Activated CD4-positive, alpha-beta T cell treated with anti-CD3 and anti-CD28 coated beads for 36 hours (primary cell): ENCODE measurements around the gene STK32A. TPM values are rescaled to one million over a fixed set of nuclear protein-coding genes. Genes with fewer than 3 reads are reported as not detected.

Experiments
- ATAC-seq: fragments of 200-7000 bp; cut with Tn5 transposase; one replicate; pipeline ENCODE4 v1.10.0; 2021; ENCODE audit warnings: mild to moderate bottlenecking, moderate library complexity
- CTCF ChIA-PET: fragments of 350-600 bp; sonication (Branson Sonifier 250); formaldehyde crosslinking; loops from one replicate; lab custom pipeline; 2021; ENCODE audit warnings: antibody characterized with exemption; lab: Charles Lee
- POLR2A ChIA-PET: fragments of 350-600 bp; sonication (Branson Sonifier 250); formaldehyde crosslinking; loops from one replicate; lab custom pipeline; 2021; ENCODE audit warnings: antibody characterized with exemption, inconsistent platforms; lab: Charles Lee
- DNase-seq: peaks from one replicate; pipeline ENCODE4 v3.0.0-alpha.2; 2020
- H3K27ac Mint-ChIP-seq: one replicate; pipeline ENCODE4 v1.8.0; 2021; ENCODE audit warnings: mixed read lengths
- H3K27me3 Mint-ChIP-seq: one replicate; pipeline ENCODE4 v1.8.0; 2021; ENCODE audit warnings: mixed read lengths
- H3K36me3 Mint-ChIP-seq: one replicate; pipeline ENCODE4 v1.8.0; 2021; ENCODE audit warnings: low read depth, mixed read lengths
- H3K4me1 Mint-ChIP-seq: one replicate; pipeline ENCODE4 v1.8.0; 2021; ENCODE audit warnings: mixed read lengths
- H3K4me3 Mint-ChIP-seq: one replicate; pipeline ENCODE4 v1.8.0; 2021; ENCODE audit warnings: mild to moderate bottlenecking, moderate library complexity, mixed read lengths
- H3K9me3 Mint-ChIP-seq: one replicate; pipeline ENCODE4 v1.8.0; 2021; ENCODE audit warnings: low read depth, mixed read lengths
- intact Hi-C, 2 experiments: fragments of 100-400 bp; cut with DNase I in 1 of 2; cut with micrococcal nuclease in 1 of 2; formaldehyde crosslinking; loops; one replicate each; pipeline versions ENCODE4 v1.14.2 to v1.15.1; 2022 to 2024; cut with DNase I, micrococcal nuclease
- total RNA-seq, 2 experiments: library from RNA; stranded (reverse); gene quantifications; one replicate each; pipeline ENCODE4 v1.2.3, GENCODE V29; 2021

STK32A gene
- total RNA-seq, 2 experiments from 2014 or later, result not detected

GRCh38 chr5:147317978-147318684, 83.3 kb downstream of the STK32A start:
- intact Hi-C loops, result no loop called here
- CTCF ChIA-PET, result interaction anchor here (0.7 kb wide), 1 partner anchor 130 kb away, joined by 5 read pairs; no protein-coding TSS in a partner anchor
- H3K4me3 Mint-ChIP-seq, result no peak overlapping the region

GRCh38 chr5:147321569-147321968, 86.7 kb downstream of the STK32A start:
- Mint-ChIP-seq H3K36me3 (no peaks in the 10 kb centered on the region), H3K9me3 (no peaks in the 10 kb centered on the region), H3K27ac (no peak overlapping the region), H3K27me3 (peaks cover 4% of the 10 kb centered on the region), H3K4me3 (no peak overlapping the region), H3K4me1 (no peaks in the 10 kb centered on the region)
- ATAC-seq, result no peak
- DNase-seq, result no peak
- ChIA-PET POLR2A (no interaction called here), CTCF (no interaction called here)
- intact Hi-C loops, result no loop called here

More at GRCh38 chr5:147317978-147318684, 83.3 kb downstream of the STK32A start:
- H3K27me3 Mint-ChIP-seq, result no peaks in the 10 kb centered on the region
- H3K4me1 Mint-ChIP-seq, result no peaks in the 10 kb centered on the region
- POLR2A ChIA-PET, result no interaction called here
- DNase-seq, result no peak
- no peaks in the 10 kb centered on the region for H3K9me3 Mint-ChIP-seq
- no peaks in the 10 kb centered on the region for H3K36me3 Mint-ChIP-seq
- H3K27ac Mint-ChIP-seq, result no peak overlapping the region
- ATAC-seq, result no peak

DNA sequence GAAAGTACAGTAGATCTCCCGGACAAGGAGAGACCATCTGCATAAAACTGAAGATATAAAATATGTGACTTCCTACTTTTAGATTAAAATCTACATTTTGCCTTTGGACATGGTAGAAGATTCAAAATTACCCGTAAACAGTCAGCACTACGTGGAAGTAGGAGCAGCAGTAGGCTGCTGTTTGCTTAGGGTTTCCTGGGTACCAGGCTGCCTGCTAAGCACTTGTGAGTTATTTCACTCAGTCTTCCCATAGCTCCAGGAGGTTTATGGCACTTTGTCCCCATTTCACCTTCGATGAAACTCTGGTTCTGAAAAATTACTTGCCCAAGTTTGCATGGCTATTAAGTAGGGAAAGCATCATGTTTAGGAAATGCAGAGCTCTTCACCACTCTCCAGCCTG, 92.6 kb downstream of the STK32A start:
- Mint-ChIP-seq H3K9me3 (no peaks in the 10 kb centered on the region), H3K4me3 (no peak overlapping the region), H3K27ac (no peak overlapping the region), H3K4me1 (no peaks in the 10 kb centered on the region), H3K36me3 (no peaks in the 10 kb centered on the region), H3K27me3 (peaks cover 10% of the 10 kb centered on the region)
- intact Hi-C loops, result no loop called here
- ATAC-seq, result no peak
- POLR2A ChIA-PET, result no interaction called here
- no peak for DNase-seq
- CTCF ChIA-PET, result no interaction called here

DNA sequence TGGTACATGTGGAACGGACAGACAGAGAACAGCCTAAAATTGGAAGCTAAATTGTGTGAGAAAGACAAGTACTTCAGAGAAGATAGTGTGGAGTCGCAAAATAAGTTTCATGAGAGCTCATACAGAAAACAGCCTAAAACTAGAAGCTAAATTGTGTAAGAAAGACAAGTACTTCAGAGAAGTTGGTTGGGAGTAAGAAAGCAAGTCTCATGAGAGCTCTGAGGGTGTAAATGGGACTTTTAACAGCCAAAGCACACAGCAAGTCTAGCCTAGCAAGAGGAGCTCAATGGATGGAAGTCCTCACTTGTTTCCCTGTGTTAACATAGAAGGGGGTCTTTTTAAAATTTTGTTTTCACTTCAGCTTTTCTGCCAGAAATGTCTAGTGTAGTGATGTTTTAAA, 93.1 kb downstream of the STK32A start:
- H3K27ac Mint-ChIP-seq, result no peak overlapping the region
- ChIA-PET CTCF (no interaction called here), POLR2A (no interaction called here)
- no peaks in the 10 kb centered on the region for H3K36me3 Mint-ChIP-seq
- no peak overlapping the region for H3K4me3 Mint-ChIP-seq
- DNase-seq (no peak), ATAC-seq (no peak)
- H3K4me1 Mint-ChIP-seq, result no peaks in the 10 kb centered on the region
- peaks cover 10% of the 10 kb centered on the region for H3K27me3 Mint-ChIP-seq
- H3K9me3 Mint-ChIP-seq, result no peaks in the 10 kb centered on the region
- intact Hi-C loops, result no loop called here

- ATAC-seq (no peak), DNase-seq (no peak)
- H3K4me3 Mint-ChIP-seq, result no peak overlapping the region
- intact Hi-C loops, result no loop called here
- no peaks in the 10 kb centered on the region for H3K4me1 Mint-ChIP-seq
- ChIA-PET POLR2A (no interaction called here), CTCF (no interaction called here)
- H3K27me3 Mint-ChIP-seq, result peaks cover 4% of the 10 kb centered on the region
- no peak overlapping the region for H3K27ac Mint-ChIP-seq
- no peaks in the 10 kb centered on the region for H3K36me3 Mint-ChIP-seq
- no peaks in the 10 kb centered on the region for H3K9me3 Mint-ChIP-seq
Observed at GRCh38 chr5:147332658-147333057, 97.8 kb downstream of the STK32A start.

DNA sequence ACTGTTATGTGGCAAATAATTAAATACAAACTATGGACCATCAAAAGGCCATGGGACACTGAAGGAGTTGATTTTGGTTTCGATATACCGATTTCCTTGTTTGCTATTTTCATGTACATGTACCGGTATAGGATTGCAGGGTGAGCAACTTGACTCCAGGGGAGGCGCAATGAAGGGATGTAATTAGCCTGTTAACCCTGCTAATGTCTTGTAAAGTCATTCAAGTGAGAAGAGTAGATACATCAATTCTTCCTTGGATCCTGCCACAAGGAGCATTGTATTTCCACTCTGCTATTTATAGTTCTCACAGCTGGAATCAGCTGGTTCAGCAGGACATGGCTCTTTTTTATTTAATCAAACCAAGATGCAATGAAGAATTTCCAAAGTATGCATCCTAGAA, 102.0 kb downstream of the STK32A start:
- no peaks in the 10 kb centered on the region for H3K4me1 Mint-ChIP-seq
- DNase-seq, result no peak
- ATAC-seq, result no peak
- POLR2A ChIA-PET, result no interaction called here
- intact Hi-C loops, result no loop called here
- CTCF ChIA-PET, result no interaction called here
- no peak overlapping the region for H3K27ac Mint-ChIP-seq
- peaks cover 7% of the 10 kb centered on the region for H3K9me3 Mint-ChIP-seq
- H3K27me3 Mint-ChIP-seq, result peaks cover 1% of the 10 kb centered on the region
- H3K4me3 Mint-ChIP-seq, result no peak overlapping the region
- no peaks in the 10 kb centered on the region for H3K36me3 Mint-ChIP-seq

DNA sequence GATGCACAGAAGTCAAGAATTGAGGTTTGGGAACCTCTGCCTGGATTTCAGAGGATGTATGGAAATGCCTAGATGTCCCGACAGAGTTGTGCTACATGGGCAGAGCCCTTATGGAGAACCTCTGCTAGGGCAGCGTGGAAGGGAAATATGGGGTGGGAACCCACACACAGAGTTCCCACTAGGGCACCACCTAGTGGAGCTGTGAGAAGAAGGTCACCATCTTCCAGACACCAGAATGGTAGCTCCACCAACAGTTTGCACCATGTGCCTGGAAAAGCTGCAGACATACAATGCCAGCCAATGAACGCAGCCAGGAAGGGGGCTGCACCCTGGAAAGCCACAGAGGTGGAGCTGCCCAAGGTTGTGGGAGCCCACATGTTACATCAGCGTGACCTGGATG, 104.5 kb downstream of the STK32A start:
- POLR2A ChIA-PET, result no interaction called here
- Mint-ChIP-seq H3K9me3 (peaks cover 7% of the 10 kb centered on the region), H3K27me3 (peaks cover 1% of the 10 kb centered on the region), H3K4me1 (no peaks in the 10 kb centered on the region), H3K4me3 (no peak overlapping the region), H3K27ac (no peak overlapping the region), H3K36me3 (no peaks in the 10 kb centered on the region)
- DNase-seq (no peak), ATAC-seq (no peak)
- CTCF ChIA-PET, result no interaction called here
- intact Hi-C loops, result no loop called here

GRCh38 chr5:147340941-147341340, 106.1 kb downstream of the STK32A start:
- Mint-ChIP-seq H3K27me3 (peaks cover 1% of the 10 kb centered on the region), H3K36me3 (no peaks in the 10 kb centered on the region), H3K4me3 (no peak overlapping the region), H3K9me3 (peaks cover 7% of the 10 kb centered on the region), H3K27ac (no peak overlapping the region), H3K4me1 (no peaks in the 10 kb centered on the region)
- ATAC-seq (no peak), DNase-seq (no peak)
- CTCF ChIA-PET, result no interaction called here
- POLR2A ChIA-PET, result no interaction called here
- intact Hi-C loops, result no loop called here

DNA sequence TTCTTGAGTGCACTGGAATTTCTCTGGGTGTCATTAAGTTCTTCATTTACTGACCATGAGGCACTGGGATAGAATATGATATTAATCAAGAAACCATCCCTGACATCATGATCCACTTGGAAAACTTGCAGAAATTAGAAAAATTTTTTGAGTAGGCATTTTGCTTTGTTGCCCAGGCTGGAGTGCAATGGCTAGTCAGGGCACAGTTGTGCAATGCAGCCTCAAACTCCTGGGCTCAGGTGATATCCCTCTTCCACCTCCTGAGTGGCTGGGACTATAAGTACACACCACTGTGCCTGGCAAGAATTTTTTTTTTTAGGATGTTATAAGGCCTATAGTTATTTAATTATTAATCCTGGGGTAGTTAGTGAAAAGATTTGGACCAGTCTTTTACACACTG, 106.5 kb downstream of the STK32A start:
- ChIA-PET POLR2A (no interaction called here), CTCF (no interaction called here)
- ATAC-seq, result no peak
- Mint-ChIP-seq H3K9me3 (peaks cover 7% of the 10 kb centered on the region), H3K4me3 (no peak overlapping the region), H3K36me3 (no peaks in the 10 kb centered on the region), H3K27ac (no peak overlapping the region), H3K27me3 (peaks cover 1% of the 10 kb centered on the region), H3K4me1 (no peaks in the 10 kb centered on the region)
- no peak for DNase-seq
- intact Hi-C loops, result no loop called here

- ChIA-PET CTCF (no interaction called here), POLR2A (no interaction called here)
- no peak overlapping the region for H3K27ac Mint-ChIP-seq
- ATAC-seq (no peak), DNase-seq (no peak)
- H3K36me3 Mint-ChIP-seq, result no peaks in the 10 kb centered on the region
- intact Hi-C loops, result no loop called here
- no peaks in the 10 kb centered on the region for H3K4me1 Mint-ChIP-seq
- H3K9me3 Mint-ChIP-seq, result no peaks in the 10 kb centered on the region
- peaks cover 1% of the 10 kb centered on the region for H3K27me3 Mint-ChIP-seq
- no peak overlapping the region for H3K4me3 Mint-ChIP-seq
Observed at GRCh38 chr5:147344861-147345260, 110.0 kb downstream of the STK32A start.

- CTCF ChIA-PET, result no interaction called here
- Mint-ChIP-seq H3K27me3 (no peaks in the 10 kb centered on the region), H3K4me1 (no peaks in the 10 kb centered on the region), H3K27ac (no peak overlapping the region), H3K9me3 (no peaks in the 10 kb centered on the region), H3K4me3 (no peak overlapping the region), H3K36me3 (no peaks in the 10 kb centered on the region)
- POLR2A ChIA-PET, result no interaction called here
- ATAC-seq (no peak), DNase-seq (no peak)
- intact Hi-C loops, result no loop called here
Observed at GRCh38 chr5:147346006-147346561, 111.3 kb downstream of the STK32A start.

DNA sequence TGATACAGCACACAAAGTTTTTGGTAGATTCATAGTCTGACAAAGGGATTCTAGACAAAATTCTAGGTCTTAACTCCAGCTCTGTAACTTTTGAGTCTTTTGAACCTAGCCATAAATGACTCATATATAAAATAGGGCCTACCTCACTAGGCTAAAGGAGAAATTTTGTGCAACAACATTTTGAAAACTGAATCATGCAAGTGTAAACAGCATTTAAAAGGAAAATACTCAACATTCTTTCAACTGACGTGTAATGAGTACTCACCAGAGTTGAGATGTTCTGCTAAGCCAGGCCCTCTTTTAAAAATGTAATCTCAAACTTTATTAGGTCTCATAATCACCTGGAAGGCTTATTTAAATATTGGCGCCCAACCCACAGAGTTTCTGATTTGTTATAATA, 113.2 kb downstream of the STK32A start:
- Mint-ChIP-seq H3K27ac (no peak overlapping the region), H3K4me1 (no peaks in the 10 kb centered on the region), H3K9me3 (no peaks in the 10 kb centered on the region), H3K4me3 (no peak overlapping the region), H3K27me3 (no peaks in the 10 kb centered on the region), H3K36me3 (no peaks in the 10 kb centered on the region)
- ChIA-PET POLR2A (no interaction called here), CTCF (no interaction called here)
- intact Hi-C loops, result no loop called here
- ATAC-seq (no peak), DNase-seq (no peak)
